RWPE2 (cell line): ENCODE measurements around the gene BSCL2.

Experiments
- ATAC-seq: fragments of 200-7000 bp; cut with Tn5 transposase; 3 replicates; pipeline ENCODE4 v1.9.1; 2021; ENCODE audit warnings: low read depth
- DNase-seq: peaks from one replicate; pipeline ENCODE4 v3.0.0-alpha.2; 2020; ENCODE audit warnings: low spot score
- H3K27ac ChIP-seq: fragments of 450-650 bp; 2 replicates; pipeline ENCODE4 v1.5.1; 2017; ENCODE audit warnings: mild to moderate bottlenecking; ENCODE audit not compliant: poor library complexity, severe bottlenecking
- H3K27me3 ChIP-seq: fragments of 250-450 bp; sonication (Bioruptor Pico); 2 replicates; pipeline ENCODE4 v1.5.1; 2021; ENCODE audit warnings: mild to moderate bottlenecking, moderate library complexity; ENCODE audit not compliant: insufficient read depth, poor library complexity, severe bottlenecking
- H3K36me3 ChIP-seq: fragments of 250-450 bp; sonication (Bioruptor Pico); 2 replicates; pipeline ENCODE4 v1.5.1; 2020; ENCODE audit warnings: low read depth, mild to moderate bottlenecking, moderate library complexity
- H3K4me1 ChIP-seq: fragments of 250-450 bp; sonication (Bioruptor Pico); 2 replicates; pipeline ENCODE4 v1.5.1; 2021; ENCODE audit warnings: mild to moderate bottlenecking, moderate library complexity; ENCODE audit not compliant: insufficient read depth, poor library complexity, severe bottlenecking
- H3K4me3 ChIP-seq: fragments of 250-450 bp; sonication (Bioruptor Pico); 2 replicates; pipeline ENCODE4 v1.5.1; 2021; ENCODE audit warnings: mild to moderate bottlenecking, moderate library complexity; ENCODE audit not compliant: severe bottlenecking
- H3K9me3 ChIP-seq: fragments of 250-450 bp; sonication (Bioruptor Pico); 2 replicates; pipeline ENCODE4 v1.5.1; 2021; ENCODE audit warnings: mild to moderate bottlenecking, moderate library complexity; ENCODE audit not compliant: severe bottlenecking
- CTCF ChIP-seq: fragments of 450-650 bp; IDR thresholded peaks from one replicate; pipeline ENCODE4 v1.5.1; 2017; ENCODE audit warnings: mild to moderate bottlenecking, moderate library complexity; ENCODE audit not compliant: poor library complexity, severe bottlenecking

Gene BSCL2

GRCh38 chr11:62728171-62728988, 21.2 kb upstream of the BSCL2 start, which contains the start of gene TTC9C:
Gene TTC9C (plus strand): TSS chr11:62728486. CDS start chr11:62728849, 363 bp downstream.
- peak; percentile 62 for ATAC-seq
- Histone ChIP-seq H3K27ac (peak within 1 kb of the TSS; percentile 89), H3K9me3 (no peaks in the 10 kb centered on the region), H3K27me3 (no peaks in the 10 kb centered on the region), H3K36me3 (peaks cover 58% of the 10 kb centered on the region), H3K4me1 (peaks cover 10% of the 10 kb centered on the region), H3K4me3 (peak within 1 kb of the TSS; percentile 67)
- no peak for TF ChIP-seq CTCF
- peak; percentile 93 for DNase-seq

GRCh38 chr11:62727872-62728170, 20.6 kb upstream of the BSCL2 start:
- TF ChIP-seq CTCF = no peak
- ATAC-seq (peak; percentile 63), DNase-seq (peak; percentile 87)
- peak overlapping the region; percentile 67 for H3K4me3 ChIP-seq
- peaks cover 58% of the 10 kb centered on the region for H3K36me3 ChIP-seq
- H3K27me3 ChIP-seq = no peaks in the 10 kb centered on the region
- no peaks in the 10 kb centered on the region for H3K9me3 ChIP-seq
- H3K4me1 ChIP-seq = peaks cover 10% of the 10 kb centered on the region
- peak overlapping the region; percentile 89 for H3K27ac ChIP-seq

GRCh38 chr11:62727165-62727871, 20.1 kb upstream of the BSCL2 start, which contains the start of gene HNRNPUL2:
Gene HNRNPUL2 (minus strand): TSS chr11:62727457. CDS start chr11:62727156, 301 bp downstream.
- Histone ChIP-seq H3K4me1 (peaks cover 10% of the 10 kb centered on the region), H3K4me3 (peak within 1 kb of the TSS; percentile 67), H3K27me3 (no peaks in the 10 kb centered on the region), H3K9me3 (no peaks in the 10 kb centered on the region), H3K27ac (peak within 1 kb of the TSS; percentile 89), H3K36me3 (peaks cover 58% of the 10 kb centered on the region)
- TF ChIP-seq CTCF = no peak
- peak; percentile 76 for ATAC-seq
- DNase-seq = peak; percentile 98

GRCh38 chr11:62726915-62727164, 19.6 kb upstream of the BSCL2 start:
- H3K9me3 ChIP-seq = no peaks in the 10 kb centered on the region
- peaks cover 60% of the 10 kb centered on the region for H3K36me3 ChIP-seq
- no peaks in the 10 kb centered on the region for H3K27me3 ChIP-seq
- DNase-seq (no peak), ATAC-seq (no peak; the same call in 2 of the 3 replicates)
- H3K4me1 ChIP-seq = peaks cover 10% of the 10 kb centered on the region
- TF ChIP-seq CTCF = no peak
- peak overlapping the region; percentile 89 for H3K27ac ChIP-seq
- H3K4me3 ChIP-seq = peak overlapping the region; percentile 67
